HG02852 (cell line): ENCODE data around the gene MFAP4.
A peak's percentile ranks its signal among the peaks of the same experiment; 100 is the strongest.

ENCODE experiments used
- ATAC-seq: cut with Tn5 transposase; IDR thresholded peaks from one replicate; pipeline ENCODE4 v1.9.1; 2021; ENCODE audit warnings: mild to moderate bottlenecking, moderate library complexity; ENCODE audit not compliant: unreplicated experiment

Gene MFAP4

GRCh38 chr17:19386051-19386929, 700 bp downstream of the MFAP4 start:
- ATAC-seq: no peak

GRCh38 chr17:19385521-19385983, 1.4 kb downstream of the MFAP4 start:
- ATAC-seq: no peak

- no peak for ATAC-seq
These were observed 2.1 kb downstream of the MFAP4 start for GRCh38 chr17:19384723-19385391.

- ATAC-seq: no peak
These were observed 3.1 kb downstream of the MFAP4 start for GRCh38 chr17:19383681-19384470.

- ATAC-seq: no peak
These were observed 4.2 kb downstream of the MFAP4 start for GRCh38 chr17:19382531-19383444.

GRCh38 chr17:19381741-19382444, 5.1 kb downstream of the MFAP4 start:
- ATAC-seq: no peak

GRCh38 chr17:19381361-19381740, 5.6 kb downstream of the MFAP4 start:
- ATAC-seq: no peak

GRCh38 chr17:19380481-19381301, 6.3 kb downstream of the MFAP4 start:
- ATAC-seq: no peak

- no peak for ATAC-seq
These were observed 7.5 kb downstream of the MFAP4 start for GRCh38 chr17:19379361-19380065.

- ATAC-seq: peak; percentile 29
These were observed 8.3 kb downstream of the MFAP4 start, which contains the start of gene MAPK7 for GRCh38 chr17:19378416-19379360. Gene MAPK7, plus strand, starts transcription at chr17:19378498. Its CDS starts 403 bp downstream, at chr17:19378901.

GRCh38 chr17:19377602-19378415, 9.2 kb downstream of the MFAP4 start:
- peak; percentile 92 for ATAC-seq

GRCh38 chr17:19376811-19377210, 10.2 kb downstream of the MFAP4 start:
- ATAC-seq: no peak

- no peak for ATAC-seq
These were observed 11.3 kb downstream of the MFAP4 start for GRCh38 chr17:19375732-19376131.

- no peak for ATAC-seq
These were observed 12.9 kb downstream of the MFAP4 start for GRCh38 chr17:19374136-19374535.

GRCh38 chr17:19372866-19373504, 14.0 kb downstream of the MFAP4 start:
- no peak for ATAC-seq

GRCh38 chr17:19372439-19372838, 14.6 kb downstream of the MFAP4 start:
- ATAC-seq: no peak
